ENCODE measurements around the gene CDC42EP4. TPM values are rescaled to one million over a fixed set of nuclear protein-coding genes. Genes with fewer than 3 reads are reported as not detected.

The CDC42EP4 gene
- total RNA-seq, 1 donor from 2014 or later: 38.9 TPM

DNA sequence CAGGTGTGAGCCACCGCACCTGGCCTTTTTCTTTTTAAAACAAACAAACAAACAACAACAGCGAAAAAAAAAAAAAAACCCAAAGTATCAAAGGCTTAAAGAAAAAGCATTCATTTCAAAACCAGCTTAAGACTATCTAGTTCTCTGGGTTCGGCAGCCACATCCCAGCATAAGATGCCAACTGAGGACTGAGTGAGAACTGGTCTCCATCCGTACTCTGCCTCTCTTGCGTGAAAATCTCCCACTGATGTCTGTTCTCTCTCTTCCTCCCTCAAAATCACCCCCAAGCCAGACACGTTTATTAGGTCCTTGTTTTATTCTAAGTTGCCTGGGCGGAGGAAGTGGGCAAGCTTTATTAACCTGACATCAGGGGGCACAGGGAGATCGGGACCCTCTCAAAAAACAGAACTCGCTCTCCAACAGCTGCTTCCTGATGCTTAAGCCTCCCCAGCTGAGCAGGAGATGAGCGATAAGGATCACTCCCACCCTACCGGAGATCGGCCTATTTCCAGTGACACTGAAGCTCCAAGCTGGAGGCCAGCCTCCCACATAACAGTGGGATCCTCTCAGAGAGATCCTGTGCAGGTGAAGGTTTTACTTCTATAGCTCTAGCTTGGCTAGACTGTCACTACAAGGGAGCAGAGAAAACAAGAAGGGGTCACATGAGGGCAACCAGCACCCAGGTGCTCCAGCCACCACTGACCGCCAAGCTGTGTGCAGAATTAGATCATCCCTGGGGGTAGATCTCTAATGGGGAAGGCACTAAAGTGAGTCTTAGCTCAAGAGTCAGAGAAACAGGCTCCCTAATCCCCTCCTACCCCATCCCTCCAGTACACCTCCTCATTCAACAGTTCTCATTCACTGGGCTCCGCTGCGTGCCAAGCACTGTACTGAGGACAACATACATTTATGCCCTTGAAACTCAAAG, 13.6 kb downstream of the CDC42EP4 start:
- no peak for DNase-seq

GRCh38 chr17:73293480-73293911, 18.3 kb downstream of the CDC42EP4 start:
- DNase-seq: no peak

GRCh38 chr17:73293031-73293430, 18.8 kb downstream of the CDC42EP4 start:
- DNase-seq: no peak

- DNase-seq: no peak
Measured at GRCh38 chr17:73292031-73292531, 19.7 kb downstream of the CDC42EP4 start.

GRCh38 chr17:73291260-73291801, 20.5 kb downstream of the CDC42EP4 start:
- no peak for DNase-seq

- no peak for DNase-seq
Measured at GRCh38 chr17:73290399-73291259, 21.2 kb downstream of the CDC42EP4 start.

DNA sequence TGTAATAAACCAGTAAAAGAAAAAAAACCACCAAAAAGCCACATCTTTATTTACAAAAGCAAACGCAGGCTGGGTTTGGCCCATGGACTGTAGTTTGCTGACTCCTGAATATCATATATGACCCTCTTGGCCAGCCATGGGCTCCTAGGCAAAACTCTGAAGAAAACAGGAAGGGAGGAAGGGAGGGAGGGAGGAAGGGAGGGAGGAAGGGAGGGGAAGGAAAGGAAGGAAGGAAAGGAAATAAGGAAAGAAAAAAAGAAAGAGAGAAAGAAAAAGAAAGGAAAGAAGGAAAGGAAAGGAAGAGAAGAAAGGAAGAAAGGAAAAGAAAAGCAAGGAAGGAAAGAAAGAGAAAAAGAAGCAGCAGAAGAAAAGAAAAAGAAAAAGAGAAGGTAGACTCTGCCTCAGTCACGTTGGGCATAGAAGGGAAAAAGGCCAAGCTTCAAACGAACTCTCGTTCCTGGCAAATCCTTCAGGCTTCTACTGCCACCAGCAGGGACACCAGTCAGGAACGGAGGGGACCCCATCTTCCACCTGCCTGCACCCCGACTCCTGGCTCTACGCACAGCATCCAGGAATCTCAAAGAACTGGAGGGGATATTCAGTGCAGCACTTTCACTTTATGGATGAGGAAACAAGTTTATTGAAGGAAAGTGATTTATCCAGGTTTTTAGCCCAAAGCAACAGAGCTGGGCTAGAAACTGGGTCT, 22.1 kb downstream of the CDC42EP4 start:
- DNase-seq: no peak

GRCh38 chr17:73288534-73289302, 23.1 kb downstream of the CDC42EP4 start:
- no peak for DNase-seq

DNA sequence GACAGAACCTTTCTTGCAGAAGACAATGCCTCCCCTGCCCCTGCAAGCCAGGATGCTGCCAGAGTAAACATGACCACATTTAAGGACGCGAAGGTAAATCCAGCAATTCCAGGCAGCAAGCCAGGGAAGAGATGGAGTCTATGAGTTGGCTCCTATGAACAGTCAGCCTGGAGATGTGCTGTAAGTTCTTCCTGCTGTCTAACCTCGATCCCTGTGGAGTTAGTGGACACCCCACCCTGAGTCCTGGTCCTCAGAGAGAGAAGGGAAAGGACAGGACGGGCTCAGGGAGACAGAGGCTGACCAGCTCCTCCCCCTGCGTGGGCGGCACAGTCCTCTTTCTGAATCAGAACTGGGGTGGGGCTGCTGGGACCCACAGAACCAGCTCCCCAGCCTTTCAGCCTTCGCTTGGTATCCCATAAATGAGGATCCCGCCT, 24.9 kb downstream of the CDC42EP4 start:
- no peak for DNase-seq

- no peak for DNase-seq
Measured at GRCh38 chr17:73285916-73286862, 25.6 kb downstream of the CDC42EP4 start.

GRCh38 chr17:73285603-73285908, 26.2 kb downstream of the CDC42EP4 start:
- DNase-seq: no peak

DNA sequence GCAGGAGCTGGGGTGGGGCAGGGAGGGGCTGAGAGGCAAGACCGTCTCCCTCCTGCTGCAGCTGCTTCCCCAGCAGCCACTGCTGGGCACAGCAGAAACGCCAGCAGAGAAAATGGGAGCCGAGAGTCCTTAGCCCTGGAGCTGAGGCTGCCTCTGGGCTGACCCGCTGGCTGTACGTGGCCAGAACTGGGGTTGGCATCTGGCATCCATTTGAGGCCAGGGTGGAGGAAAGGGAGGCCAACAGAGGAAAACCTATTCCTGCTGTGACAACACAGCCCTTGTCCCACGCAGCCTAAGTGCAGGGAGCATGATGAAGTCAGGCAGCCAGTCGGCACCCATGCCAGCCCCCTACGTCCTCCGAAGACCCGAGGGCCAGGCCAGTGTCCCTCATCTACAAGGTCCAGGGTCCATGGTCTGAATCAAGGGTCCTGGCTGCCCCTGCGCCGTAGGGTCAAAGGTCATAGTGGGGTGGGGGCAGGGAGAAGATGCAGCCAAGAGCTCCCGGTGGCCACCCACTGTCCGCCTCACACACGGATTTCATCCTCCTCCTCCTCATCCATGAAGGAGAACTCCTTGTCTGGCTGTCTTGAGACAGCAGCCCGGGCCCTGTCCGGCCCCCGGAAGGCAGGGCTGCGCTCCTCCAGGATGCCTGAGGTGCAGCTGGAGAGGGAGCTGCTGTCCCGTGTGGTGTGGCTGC, 26.7 kb downstream of the CDC42EP4 start:
- DNase-seq: no peak

DNA sequence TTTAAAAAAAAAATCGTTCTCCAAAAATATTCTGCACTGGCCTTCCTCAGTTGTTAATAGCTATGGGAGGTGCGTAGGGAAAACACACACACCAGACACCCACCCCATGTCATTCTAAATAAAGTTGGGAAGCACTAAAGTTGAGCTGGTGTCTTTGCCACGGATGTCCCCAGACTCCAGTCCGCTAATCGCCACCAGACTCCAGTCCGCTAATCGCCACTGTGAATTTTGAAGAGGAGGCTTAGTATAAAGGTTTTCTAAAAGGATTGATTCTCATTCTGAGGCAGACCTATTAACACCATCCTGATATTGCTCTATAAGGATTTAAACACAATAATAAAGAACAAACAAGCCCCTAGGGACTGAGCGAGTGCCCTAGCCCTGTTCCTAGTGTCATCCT, 27.4 kb downstream of the CDC42EP4 start:
- DNase-seq: no peak

GRCh38 chr17:73283841-73284282, 27.9 kb downstream of the CDC42EP4 start:
- no peak for DNase-seq

DNA sequence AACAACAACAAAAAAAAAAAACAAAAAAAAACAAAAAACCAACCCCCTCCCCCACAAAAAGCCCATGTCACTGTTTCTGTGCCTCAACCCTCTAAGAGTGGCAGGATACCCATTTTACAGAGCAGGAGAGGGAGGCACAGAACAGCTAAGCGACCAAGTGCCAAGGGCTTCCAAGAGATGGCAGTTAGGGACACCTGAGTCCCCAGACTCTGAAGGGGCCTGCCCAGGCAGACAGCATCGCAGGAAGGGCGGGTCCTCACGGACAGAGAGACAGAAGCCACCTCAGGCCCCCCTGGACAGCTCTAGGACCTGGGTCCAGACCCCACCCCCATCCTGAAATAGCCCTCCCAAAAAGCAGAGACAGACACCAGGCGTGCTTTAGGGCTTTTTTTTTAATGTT, 28.6 kb downstream of the CDC42EP4 start:
- no peak for DNase-seq

- no peak for DNase-seq
Measured at GRCh38 chr17:73282629-73283028, 29.2 kb downstream of the CDC42EP4 start.

GRCh38 chr17:73281928-73282327, 29.9 kb downstream of the CDC42EP4 start:
- no peak for DNase-seq

GRCh38 chr17:73280191-73280590, 31.6 kb downstream of the CDC42EP4 start:
- no peak for DNase-seq

- DNase-seq: no peak
Measured at GRCh38 chr17:73279704-73280103, 32.1 kb downstream of the CDC42EP4 start.

All from tongue (tissue), 2 donors.